Gastroesophageal sphincter (tissue), 3 donors: ENCODE measurements around the gene RILPL2.

ENCODE experiments used
- EP300 ChIP-seq: sonication (generic); formaldehyde crosslinking; IDR thresholded peaks from one replicate; pipeline ENCODE4 v1.6.1; 2017; ENCODE audit warnings: antibody characterized with exemption, mild to moderate bottlenecking
- TF ChIP-seq, protein P1 (sequence below), 4 experiments: fragments of 200-600 bp in 2 of 4; fragments of 450-650 bp in 2 of 4; sonication (generic) in 1 of 4; IDR thresholded peaks; one replicate each; pipeline ENCODE4 v1.5.1; 2017 to 2019; ENCODE audit warnings: antibody characterized with exemption in 4 of 4, mild to moderate bottlenecking in 2 of 4, moderate library complexity in 2 of 4

DNA sequence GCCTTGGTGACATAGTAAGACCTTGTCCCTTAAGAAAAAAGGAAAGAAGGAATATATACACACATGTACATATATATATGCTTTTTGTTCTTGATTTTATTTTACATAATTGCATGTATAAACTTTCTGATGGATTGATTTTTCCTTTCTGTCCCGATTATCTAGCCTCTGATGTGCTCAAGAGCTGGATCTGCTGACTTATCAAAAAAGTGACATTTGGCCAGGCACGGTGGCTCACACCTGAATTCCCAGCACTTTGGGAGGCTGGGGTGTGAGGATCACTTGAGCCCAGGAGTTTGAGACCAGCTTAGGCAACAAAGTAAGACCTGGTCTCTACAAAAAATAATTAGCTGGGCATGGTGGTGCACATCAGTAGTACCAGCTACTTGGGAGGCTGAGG, 33.5 kb upstream of the RILPL2 start:
- TF ChIP-seq, protein P1, sequence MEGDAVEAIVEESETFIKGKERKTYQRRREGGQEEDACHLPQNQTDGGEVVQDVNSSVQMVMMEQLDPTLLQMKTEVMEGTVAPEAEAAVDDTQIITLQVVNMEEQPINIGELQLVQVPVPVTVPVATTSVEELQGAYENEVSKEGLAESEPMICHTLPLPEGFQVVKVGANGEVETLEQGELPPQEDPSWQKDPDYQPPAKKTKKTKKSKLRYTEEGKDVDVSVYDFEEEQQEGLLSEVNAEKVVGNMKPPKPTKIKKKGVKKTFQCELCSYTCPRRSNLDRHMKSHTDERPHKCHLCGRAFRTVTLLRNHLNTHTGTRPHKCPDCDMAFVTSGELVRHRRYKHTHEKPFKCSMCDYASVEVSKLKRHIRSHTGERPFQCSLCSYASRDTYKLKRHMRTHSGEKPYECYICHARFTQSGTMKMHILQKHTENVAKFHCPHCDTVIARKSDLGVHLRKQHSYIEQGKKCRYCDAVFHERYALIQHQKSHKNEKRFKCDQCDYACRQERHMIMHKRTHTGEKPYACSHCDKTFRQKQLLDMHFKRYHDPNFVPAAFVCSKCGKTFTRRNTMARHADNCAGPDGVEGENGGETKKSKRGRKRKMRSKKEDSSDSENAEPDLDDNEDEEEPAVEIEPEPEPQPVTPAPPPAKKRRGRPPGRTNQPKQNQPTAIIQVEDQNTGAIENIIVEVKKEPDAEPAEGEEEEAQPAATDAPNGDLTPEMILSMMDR (IDR thresholded peaks at IDR 0.05), result no peak
- TF ChIP-seq EP300, result no peak
